Keratinocyte (primary cell): Measurements from ENCODE around the gene CEBPZOS. TPM values are rescaled to one million over a fixed set of nuclear protein-coding genes. Genes with fewer than 3 reads are reported as not detected.

ENCODE experiments used
- DNase-seq: peaks from one replicate; pipeline ENCODE4 v3.0.0-alpha.2; 2011; ENCODE audit warnings: low read depth, missing footprints, low spot score
- FAIRE-seq: peaks from 2 replicates; lab custom pipeline; 2011; peaks lifted over from hg19 to GRCh38; lab: Jason Lieb, UNC
- H2AFZ ChIP-seq: 2 replicates; pipeline ENCODE4 v1.6.0; 2012; ENCODE audit warnings: low read length, control low read depth, inconsistent platforms; ENCODE audit not compliant: control insufficient read depth
- H3K27ac ChIP-seq: 2 replicates; pipeline ENCODE4 v1.5.1; 2011; ENCODE audit warnings: low read length; ENCODE audit not compliant: control insufficient read depth, insufficient read depth
- H3K27me3 ChIP-seq: 3 replicates; pipeline ENCODE4 v1.6.0; 2011; ENCODE audit warnings: low read length; ENCODE audit not compliant: control insufficient read depth, insufficient read depth; ENCODE audit errors: extremely low read depth
- H3K36me3 ChIP-seq, 2 experiments: 2 replicates in 1 of 2; 3 replicates in 1 of 2; pipeline ENCODE4 v1.5.1; 2011; ENCODE audit warnings: low read length in 2 of 2, mild to moderate bottlenecking in 1 of 2; ENCODE audit not compliant: control insufficient read depth in 2 of 2, insufficient read depth in 2 of 2; ENCODE audit errors: extremely low read depth in 1 of 2
- H3K4me1 ChIP-seq: 3 replicates; pipeline ENCODE4 v1.5.1; 2011; ENCODE audit warnings: low read length; ENCODE audit not compliant: control insufficient read depth, insufficient read depth; ENCODE audit errors: extremely low read depth
- H3K4me2 ChIP-seq: 3 replicates; pipeline ENCODE4 v1.6.0; 2011; ENCODE audit warnings: low read depth, low read length; ENCODE audit not compliant: control insufficient read depth, insufficient read depth; ENCODE audit errors: extremely low read depth
- H3K4me3 ChIP-seq, 3 experiments: fragments of 200-600 bp in 1 of 3; sonication (generic) in 1 of 3; 2 replicates in 2 of 3; 3 replicates in 1 of 3; pipeline ENCODE4 v1.5.1; 2011 to 2016; ENCODE audit warnings: low read length in 3 of 3, mild to moderate bottlenecking in 3 of 3, control low read depth in 2 of 3, inconsistent platforms in 1 of 3, low read depth in 1 of 3, mixed read lengths in 1 of 3, mixed run types in 1 of 3, moderate library complexity in 1 of 3; ENCODE audit not compliant: control insufficient read depth in 2 of 3, insufficient read depth in 2 of 3; ENCODE audit errors: extremely low read depth in 1 of 3
- H3K79me2 ChIP-seq: 2 replicates; pipeline ENCODE4 v1.6.0; 2012; ENCODE audit warnings: low read length; ENCODE audit not compliant: control insufficient read depth, insufficient read depth
- H3K9ac ChIP-seq: 3 replicates; pipeline ENCODE4 v1.6.0; 2011; ENCODE audit warnings: low read length; ENCODE audit not compliant: control insufficient read depth, insufficient read depth; ENCODE audit errors: extremely low read depth
- H3K9me1 ChIP-seq: 3 replicates; pipeline ENCODE4 v1.6.0; 2011; ENCODE audit warnings: low read length; ENCODE audit not compliant: control insufficient read depth, insufficient read depth; ENCODE audit errors: extremely low read depth
- H3K9me3 ChIP-seq: 2 replicates; pipeline ENCODE4 v1.5.1; 2012; ENCODE audit warnings: low read depth, low read length; ENCODE audit not compliant: control insufficient read depth
- H4K20me1 ChIP-seq: 3 replicates; pipeline ENCODE4 v1.6.0; 2011; ENCODE audit warnings: low read length; ENCODE audit not compliant: control insufficient read depth, insufficient read depth; ENCODE audit errors: extremely low read depth
- CTCF ChIP-seq, 3 experiments: IDR thresholded peaks in 1 of 3; conservative IDR thresholded peaks in 1 of 3; optimal IDR thresholded peaks in 1 of 3; 2 replicates in 2 of 3; 3 replicates in 1 of 3; pipeline versions ENCODE3 to v1.5.1; 2011; ENCODE audit warnings: low read length in 3 of 3, mild to moderate bottlenecking in 3 of 3, moderate library complexity in 2 of 3, control low read depth in 1 of 3, inconsistent platforms in 1 of 3; ENCODE audit not compliant: insufficient read depth in 2 of 3; ENCODE audit errors: extremely low read depth in 1 of 3
- EZH2 ChIP-seq: IDR thresholded peaks from one replicate; pipeline ENCODE4 v1.6.1; 2012; ENCODE audit warnings: inconsistent platforms, mild to moderate bottlenecking, low read length, moderate library complexity
- dilution Hi-C: fragments of 300-500 bp; cut with MboI; formaldehyde crosslinking; loops from one replicate; pipeline ENCODE4 v1.7.0; 2020; ENCODE audit warnings: low sequenced_read_pairs; ENCODE audit not compliant: extremely low pct_ligation_motif_present
- polyA plus RNA-seq, 5 experiments: library from polyadenylated mRNA; depleted of rRNA in 3 of 5; stranded (reverse) in 3 of 5; stranded (forward) in 1 of 5; unstranded in 1 of 5; fragments of >200 nt; gene quantifications; 1 replicate in 1 of 5; 2 replicates in 3 of 5; 3 replicates in 1 of 5; pipeline versions ENCODE4 v1.2.1 to v1.2.3, GENCODE V29; 2011 to 2012; ENCODE audit warnings: missing spikeins in 2 of 5, low read depth in 1 of 5, low replicate concordance in 1 of 5

CEBPZOS gene
- polyA plus RNA-seq, 1 donor (not counting 4 experiments of a cell fraction or from before 2014, with no cell fraction given): 42.9 TPM

GRCh38 chr2:37154785-37155184 lies 41.5 kb upstream of the CEBPZOS start:
- DNase-seq (no peak), FAIRE-seq (no peak)
- Histone ChIP-seq H3K4me2 (no peak overlapping the region), H3K9ac (no peak overlapping the region), H3K27ac (no peak overlapping the region), H3K79me2 (peaks cover 66% of the 10 kb centered on the region), H2AFZ (no peak overlapping the region), H3K9me1 (no peaks in the 10 kb centered on the region), H3K4me3 (no peak overlapping the region), H3K4me1 (peaks cover 23% of the 10 kb centered on the region), H3K9me3 (peaks cover 2% of the 10 kb centered on the region), H3K27me3 (no peaks in the 10 kb centered on the region), H3K36me3 (peaks cover 1 to 9% of the 10 kb centered on the region in 2 experiments), H4K20me1 (no peaks in the 10 kb centered on the region)
- TF ChIP-seq EZH2 (no peak), CTCF (optimal IDR thresholded peaks at IDR 0.05 in 1 of 3, IDR thresholded peaks at IDR 0.05 in 1 of 3, conservative IDR thresholded peaks at IDR 0.05 in 1 of 3; ENCODE audit: extremely low read depth in 1 of 3, insufficient read depth in 2 of 3, low read length in 3 of 3) (no peak)
- dilution Hi-C loops: no loop called here

- TF ChIP-seq CTCF (optimal IDR thresholded peaks at IDR 0.05 in 1 of 3, IDR thresholded peaks at IDR 0.05 in 1 of 3, conservative IDR thresholded peaks at IDR 0.05 in 1 of 3; ENCODE audit: extremely low read depth in 1 of 3, insufficient read depth in 2 of 3, low read length in 3 of 3) (no peak), EZH2 (no peak)
These were observed 40.0 kb upstream of the CEBPZOS start for GRCh38 chr2:37156071-37156856.

More at GRCh38 chr2:37156071-37156856, 40.0 kb upstream of the CEBPZOS start:
- H2AFZ ChIP-seq: peak overlapping the region; percentile 10
- peaks cover 52% of the 10 kb centered on the region for H3K79me2 ChIP-seq
- H3K9ac ChIP-seq: peak overlapping the region; percentile 96
- H3K9me3 ChIP-seq: peaks cover 2% of the 10 kb centered on the region
- no peaks in the 10 kb centered on the region for H3K9me1 ChIP-seq
- dilution Hi-C loops: no loop called here
- no peaks in the 10 kb centered on the region for H3K27me3 ChIP-seq
- no peak for DNase-seq
- H3K4me2 ChIP-seq: peak overlapping the region; percentile 96
- H3K27ac ChIP-seq: peak overlapping the region; percentile 93
- peaks cover 19% of the 10 kb centered on the region for H3K4me1 ChIP-seq
- no peak for FAIRE-seq
- H3K4me3 ChIP-seq: peak overlapping the region; percentile 82 to 89 (median 88)
- H4K20me1 ChIP-seq: no peaks in the 10 kb centered on the region
- H3K36me3 ChIP-seq: peaks cover 0 to 9% of the 10 kb centered on the region in 2 experiments
